ENCODE data around the gene STAMBP. TPM values are rescaled to one million over a fixed set of nuclear protein-coding genes. Genes with fewer than 3 reads are reported as not detected.
"Not testable (repeated sequence)": the region's sequence is repeated elsewhere in the genome, so short reads cannot be mapped to it uniquely, and the experiment has no call there.

STAMBP gene
- polyA plus RNA-seq, 1 donor (not counting 4 experiments of a cell fraction or from before 2014, with no cell fraction given) = 95.4 TPM

GRCh38 chr2:73780237-73780582 is 48.6 kb upstream of the STAMBP start:
- Histone ChIP-seq H4K20me1 (ENCODE audit: control insufficient read depth, extremely low read depth, insufficient read depth, low read length) (no peaks in the 10 kb centered on the region), H3K36me3 (ENCODE audit: control insufficient read depth in 2 of 2, extremely low read depth in 1 of 2, insufficient read depth in 2 of 2, low read length in 2 of 2) (peaks cover 2% of the 10 kb centered on the region in 2 experiments), H3K4me3 (ENCODE audit: control insufficient read depth in 2 of 3, extremely low read depth in 1 of 3, insufficient read depth in 2 of 3, low read depth in 1 of 3, low read length in 3 of 3) (peak overlapping the region; percentile 68 to 84 (median 71)), H3K27ac (ENCODE audit: control insufficient read depth, insufficient read depth, low read length) (peak overlapping the region; percentile 87), H3K79me2 (ENCODE audit: control insufficient read depth, insufficient read depth, low read length) (peaks cover 24% of the 10 kb centered on the region), H3K9me1 (ENCODE audit: control insufficient read depth, extremely low read depth, insufficient read depth, low read length) (no peaks in the 10 kb centered on the region), H3K9me3 (ENCODE audit: control insufficient read depth, low read depth, low read length) (no peaks in the 10 kb centered on the region), H3K4me2 (ENCODE audit: control insufficient read depth, extremely low read depth, insufficient read depth, low read depth, low read length) (peak overlapping the region; percentile 57), H3K4me1 (ENCODE audit: control insufficient read depth, extremely low read depth, insufficient read depth, low read length) (peaks cover 30% of the 10 kb centered on the region), H2AFZ (ENCODE audit: control insufficient read depth, low read length) (no peak overlapping the region), H3K27me3 (ENCODE audit: control insufficient read depth, extremely low read depth, insufficient read depth, low read length) (no peaks in the 10 kb centered on the region), H3K9ac (ENCODE audit: control insufficient read depth, extremely low read depth, insufficient read depth, low read length) (peak overlapping the region; percentile 92)
- dilution Hi-C loops (cut with MboI; ENCODE audit: extremely low pct_ligation_motif_present, low sequenced_read_pairs) = no loop called here
- FAIRE-seq (no peak), DNase-seq (ENCODE audit: low read depth, low spot score) (no peak)
- TF ChIP-seq EZH2 (IDR thresholded peaks at IDR 0.05; ENCODE audit: low read length) = no peak
- TF ChIP-seq, protein P1, sequence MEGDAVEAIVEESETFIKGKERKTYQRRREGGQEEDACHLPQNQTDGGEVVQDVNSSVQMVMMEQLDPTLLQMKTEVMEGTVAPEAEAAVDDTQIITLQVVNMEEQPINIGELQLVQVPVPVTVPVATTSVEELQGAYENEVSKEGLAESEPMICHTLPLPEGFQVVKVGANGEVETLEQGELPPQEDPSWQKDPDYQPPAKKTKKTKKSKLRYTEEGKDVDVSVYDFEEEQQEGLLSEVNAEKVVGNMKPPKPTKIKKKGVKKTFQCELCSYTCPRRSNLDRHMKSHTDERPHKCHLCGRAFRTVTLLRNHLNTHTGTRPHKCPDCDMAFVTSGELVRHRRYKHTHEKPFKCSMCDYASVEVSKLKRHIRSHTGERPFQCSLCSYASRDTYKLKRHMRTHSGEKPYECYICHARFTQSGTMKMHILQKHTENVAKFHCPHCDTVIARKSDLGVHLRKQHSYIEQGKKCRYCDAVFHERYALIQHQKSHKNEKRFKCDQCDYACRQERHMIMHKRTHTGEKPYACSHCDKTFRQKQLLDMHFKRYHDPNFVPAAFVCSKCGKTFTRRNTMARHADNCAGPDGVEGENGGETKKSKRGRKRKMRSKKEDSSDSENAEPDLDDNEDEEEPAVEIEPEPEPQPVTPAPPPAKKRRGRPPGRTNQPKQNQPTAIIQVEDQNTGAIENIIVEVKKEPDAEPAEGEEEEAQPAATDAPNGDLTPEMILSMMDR (optimal IDR thresholded peaks at IDR 0.05 in 1 of 3, IDR thresholded peaks at IDR 0.05 in 1 of 3, conservative IDR thresholded peaks at IDR 0.05 in 1 of 3; ENCODE audit: extremely low read depth in 1 of 3, insufficient read depth in 2 of 3, low read length in 3 of 3) = no peak

- FAIRE-seq; H3K27me3 ChIP-seq (ENCODE audit: control insufficient read depth, extremely low read depth, insufficient read depth, low read length); H3K36me3 ChIP-seq (ENCODE audit: control insufficient read depth in 2 of 2, extremely low read depth in 1 of 2, insufficient read depth in 2 of 2, low read length in 2 of 2); H4K20me1 ChIP-seq (ENCODE audit: control insufficient read depth, extremely low read depth, insufficient read depth, low read length); H3K9ac ChIP-seq (ENCODE audit: control insufficient read depth, extremely low read depth, insufficient read depth, low read length); H3K9me3 ChIP-seq (ENCODE audit: control insufficient read depth, low read depth, low read length); H3K9me1 ChIP-seq (ENCODE audit: control insufficient read depth, extremely low read depth, insufficient read depth, low read length); dilution Hi-C loops (cut with MboI; ENCODE audit: extremely low pct_ligation_motif_present, low sequenced_read_pairs); H3K4me1 ChIP-seq (ENCODE audit: control insufficient read depth, extremely low read depth, insufficient read depth, low read length); DNase-seq (ENCODE audit: low read depth, low spot score); H3K4me2 ChIP-seq (ENCODE audit: control insufficient read depth, extremely low read depth, insufficient read depth, low read depth, low read length); H3K4me3 ChIP-seq (ENCODE audit: control insufficient read depth in 2 of 3, extremely low read depth in 1 of 3, insufficient read depth in 2 of 3, low read depth in 1 of 3, low read length in 3 of 3): not testable (repeated sequence)
- peak overlapping the region; percentile 64 for H2AFZ ChIP-seq (ENCODE audit: control insufficient read depth, low read length)
- peaks cover 15% of the 10 kb centered on the region for H3K79me2 ChIP-seq (ENCODE audit: control insufficient read depth, insufficient read depth, low read length)
- H3K27ac ChIP-seq (ENCODE audit: control insufficient read depth, insufficient read depth, low read length) = peak overlapping the region; percentile 57
Measured at GRCh38 chr2:73783402-73783801, 45.4 kb upstream of the STAMBP start.

DNA sequence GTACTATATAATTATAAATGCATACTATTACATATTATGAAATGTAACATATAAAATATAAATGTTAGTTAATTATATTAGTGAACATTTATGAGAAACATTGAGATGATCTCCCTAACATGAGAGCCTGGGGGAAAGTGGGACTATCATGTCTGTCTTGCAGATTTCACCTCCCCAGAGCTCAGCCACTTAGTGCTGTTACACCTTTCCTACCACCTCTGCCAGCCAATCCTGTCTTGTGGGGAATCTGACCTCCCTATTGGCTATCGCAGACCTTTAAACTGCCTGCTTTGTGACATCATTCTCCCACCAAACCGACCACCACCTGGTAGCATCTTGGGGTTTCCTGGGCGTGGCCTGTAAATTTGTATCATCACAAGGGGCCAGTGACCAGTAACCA is 44.9 kb upstream of the STAMBP start, which contains the start of gene C2orf78:
TSS of gene C2orf78 (plus strand) at position 301 of the 400 bp plus-strand sequence. CDS start 127 bp downstream, outside the sequence.
- FAIRE-seq; H3K4me3 ChIP-seq (ENCODE audit: control insufficient read depth in 2 of 3, extremely low read depth in 1 of 3, insufficient read depth in 2 of 3, low read depth in 1 of 3, low read length in 3 of 3); H3K9ac ChIP-seq (ENCODE audit: control insufficient read depth, extremely low read depth, insufficient read depth, low read length); H3K9me3 ChIP-seq (ENCODE audit: control insufficient read depth, low read depth, low read length); H3K4me1 ChIP-seq (ENCODE audit: control insufficient read depth, extremely low read depth, insufficient read depth, low read length); H3K9me1 ChIP-seq (ENCODE audit: control insufficient read depth, extremely low read depth, insufficient read depth, low read length); DNase-seq (ENCODE audit: low read depth, low spot score); dilution Hi-C loops (cut with MboI; ENCODE audit: extremely low pct_ligation_motif_present, low sequenced_read_pairs); H3K36me3 ChIP-seq (ENCODE audit: control insufficient read depth in 2 of 2, extremely low read depth in 1 of 2, insufficient read depth in 2 of 2, low read length in 2 of 2); H3K4me2 ChIP-seq (ENCODE audit: control insufficient read depth, extremely low read depth, insufficient read depth, low read depth, low read length); H4K20me1 ChIP-seq (ENCODE audit: control insufficient read depth, extremely low read depth, insufficient read depth, low read length); H3K27me3 ChIP-seq (ENCODE audit: control insufficient read depth, extremely low read depth, insufficient read depth, low read length): not testable (repeated sequence)
- H2AFZ ChIP-seq (ENCODE audit: control insufficient read depth, low read length) = peak within 1 kb of the TSS; percentile 64
- peak within 1 kb of the TSS; percentile 57 for H3K27ac ChIP-seq (ENCODE audit: control insufficient read depth, insufficient read depth, low read length)
- peaks cover 10% of the 10 kb centered on the region for H3K79me2 ChIP-seq (ENCODE audit: control insufficient read depth, insufficient read depth, low read length)
